ENCODE data around the gene SNX32. TPM values are rescaled to one million over a fixed set of nuclear protein-coding genes. Genes with fewer than 3 reads are reported as not detected.
A peak's percentile ranks its signal among the peaks of the same experiment; 100 is the strongest.

SNX32 gene
- total and polyA plus RNA-seq, 2 of the 13 experiments (the other 11 are each of a cell fraction or from before 2014, with no cell fraction given), result 0.09 to 0.34 TPM

DNA sequence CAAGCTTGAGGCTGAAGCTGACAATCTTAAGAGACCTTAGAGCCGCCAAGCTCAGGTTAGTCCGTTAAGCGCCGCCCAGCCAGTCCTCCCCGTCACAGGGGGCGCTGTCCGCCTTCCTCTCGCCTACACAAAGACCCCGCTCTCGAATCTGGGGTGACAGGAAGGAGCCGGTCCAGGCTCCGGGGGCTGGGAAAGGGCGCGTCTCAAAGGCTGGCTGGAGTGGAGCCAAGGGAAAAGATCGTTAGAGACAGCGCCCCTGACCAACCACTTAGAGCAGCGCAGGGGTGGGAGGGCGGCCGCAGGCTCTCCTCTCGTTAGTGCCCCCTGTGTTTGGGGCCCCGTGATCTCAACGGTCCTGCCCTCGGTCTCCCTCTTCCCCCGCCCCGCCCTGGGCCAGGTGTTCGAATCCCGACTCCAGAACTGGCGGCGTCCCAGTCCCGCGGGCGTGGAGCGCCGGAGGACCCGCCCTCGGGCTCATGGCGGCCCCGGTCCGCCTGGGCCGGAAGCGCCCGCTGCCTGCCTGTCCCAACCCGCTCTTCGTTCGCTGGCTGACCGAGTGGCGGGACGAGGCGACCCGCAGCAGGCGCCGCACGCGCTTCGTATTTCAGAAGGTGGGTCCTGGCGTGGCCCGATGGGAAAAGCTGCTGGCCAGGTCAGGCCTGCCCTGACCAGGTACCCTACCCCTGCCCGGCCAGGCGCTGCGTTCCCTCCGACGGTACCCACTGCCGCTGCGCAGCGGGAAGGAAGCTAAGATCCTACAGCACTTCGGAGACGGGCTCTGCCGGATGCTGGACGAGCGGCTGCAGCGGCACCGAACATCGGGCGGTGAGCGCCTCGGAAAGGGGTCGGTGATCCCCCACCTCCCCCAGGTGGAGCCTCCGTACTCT is 26.8 kb downstream of the SNX32 start, which contains the start of gene MUS81 (continued):
- no peak for TF ChIP-seq CEBPZ (IDR thresholded peaks at IDR 0.05; ENCODE audit: low read length)
- TF ChIP-seq ZNF674 (CRISPR knock-in tag; IDR thresholded peaks at IDR 0.05; ENCODE audit: low read depth), result peak; percentile 34; the same call in 1 of the 2 replicates
- peak; percentile 95 for TF ChIP-seq GATAD1 (CRISPR knock-in tag; IDR thresholded peaks at IDR 0.05)
- peak; percentile 74 for TF ChIP-seq POLR2AphosphoS5 (IDR thresholded peaks at IDR 0.05; ENCODE audit: low read depth, low read length)
- 0 out of 2 replicates have a peak, but pooled peaks have one; percentile 55 for TF ChIP-seq ATF2 (CRISPR knock-in tag; IDR thresholded peaks at IDR 0.05)
- TF ChIP-seq GMEB1 (CRISPR knock-in tag; IDR thresholded peaks at IDR 0.05; ENCODE audit: borderline replicate concordance), result no peak; the same call in 1 of the 2 replicates
- 0 out of 2 replicates have a peak, but pooled peaks have one; percentile 4 for TF ChIP-seq ZSCAN29 (CRISPR knock-in tag; conservative IDR thresholded peaks at IDR 0.05)
- no peak for TF ChIP-seq ZNF367 (CRISPR knock-in tag; IDR thresholded peaks at IDR 0.05; ENCODE audit: borderline replicate concordance)
- peak; percentile 62; the same call in 1 of the 2 replicates for TF ChIP-seq ZNF430 (CRISPR knock-in tag; IDR thresholded peaks at IDR 0.05)
- TF ChIP-seq CSRNP2 (CRISPR knock-in tag; conservative IDR thresholded peaks at IDR 0.05; ENCODE audit: low read depth), result no peak
- TF ChIP-seq, protein P1, sequence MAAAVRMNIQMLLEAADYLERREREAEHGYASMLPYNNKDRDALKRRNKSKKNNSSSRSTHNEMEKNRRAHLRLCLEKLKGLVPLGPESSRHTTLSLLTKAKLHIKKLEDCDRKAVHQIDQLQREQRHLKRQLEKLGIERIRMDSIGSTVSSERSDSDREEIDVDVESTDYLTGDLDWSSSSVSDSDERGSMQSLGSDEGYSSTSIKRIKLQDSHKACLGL (CRISPR knock-in tag; IDR thresholded peaks at IDR 0.05), result peak; percentile 72
- TF ChIP-seq ZKSCAN8 (CRISPR knock-in tag; IDR thresholded peaks at IDR 0.05; ENCODE audit: borderline replicate concordance), result peak; percentile 47; the same call in 1 of the 2 replicates
- no peak for TF ChIP-seq ZNF83 (CRISPR knock-in tag; IDR thresholded peaks at IDR 0.05; ENCODE audit: borderline replicate concordance)
- TF ChIP-seq, protein P2, sequence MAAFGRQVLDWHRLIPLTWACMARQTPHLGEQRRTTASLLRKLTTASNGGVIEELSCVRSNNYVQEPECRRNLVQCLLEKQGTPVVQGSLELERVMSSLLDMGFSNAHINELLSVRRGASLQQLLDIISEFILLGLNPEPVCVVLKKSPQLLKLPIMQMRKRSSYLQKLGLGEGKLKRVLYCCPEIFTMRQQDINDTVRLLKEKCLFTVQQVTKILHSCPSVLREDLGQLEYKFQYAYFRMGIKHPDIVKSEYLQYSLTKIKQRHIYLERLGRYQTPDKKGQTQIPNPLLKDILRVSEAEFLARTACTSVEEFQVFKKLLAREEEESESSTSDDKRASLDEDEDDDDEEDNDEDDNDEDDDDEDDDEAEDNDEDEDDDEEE (CRISPR knock-in tag; IDR thresholded peaks at IDR 0.05), result no peak; the same call in none of the 2 replicates
- TF ChIP-seq ZNF180 (CRISPR knock-in tag; IDR thresholded peaks at IDR 0.05; ENCODE audit: borderline replicate concordance, low read depth), result no peak
- TF ChIP-seq ZNF343 (CRISPR knock-in tag; IDR thresholded peaks at IDR 0.05), result peak; percentile 66; the same call in 1 of the 2 replicates
- peak; percentile 59 for TF ChIP-seq HNRNPK (IDR thresholded peaks at IDR 0.05; ENCODE audit: low read depth, low read length, poor library complexity, severe bottlenecking)
- no peak; the same call in 1 of the 2 replicates for TF ChIP-seq ZNF136 (CRISPR knock-in tag; IDR thresholded peaks at IDR 0.05; ENCODE audit: low read depth)
